ENCODE results near the gene RDM1.

DNA sequence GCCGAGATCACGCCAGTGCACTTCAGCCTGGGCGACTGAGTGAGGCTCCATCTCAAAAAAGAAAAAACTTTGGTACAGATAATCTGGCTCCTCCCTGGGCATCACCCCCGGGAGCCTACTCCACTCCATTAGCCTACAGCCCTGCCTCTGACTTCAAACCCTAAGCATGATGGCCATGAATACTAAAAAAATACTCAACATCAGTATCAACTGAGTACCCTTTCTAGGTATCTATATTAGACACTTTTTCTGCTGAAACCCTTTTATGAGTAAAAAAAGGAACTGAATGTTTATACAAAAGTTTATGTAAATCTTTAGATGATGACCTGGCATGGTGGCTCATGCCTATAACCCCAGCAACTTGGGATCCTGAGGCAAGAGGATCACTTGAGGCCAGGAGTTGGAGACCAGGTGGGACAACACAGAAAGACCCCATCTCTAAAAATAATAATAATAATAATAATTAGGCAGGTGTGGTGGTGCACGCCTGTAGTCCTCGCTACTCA, 6.9 kb downstream of the RDM1 start:
- TF ChIP-seq HDGF (IDR thresholded peaks at IDR 0.05; ENCODE audit: borderline replicate concordance) (no peak), NFRKB (IDR thresholded peaks at IDR 0.05) (no peak), LEF1 (IDR thresholded peaks at IDR 0.05; ENCODE audit: borderline replicate concordance) (no peak)
